Measurements from ENCODE around the gene TRIM38.
"Not testable (repeated sequence)": the region's sequence is repeated elsewhere in the genome, so short reads cannot be mapped to it uniquely, and the experiment has no call there.

Gene TRIM38

GRCh38 chr6:25928562-25929324 lies 33.9 kb upstream of the TRIM38 start:
- Histone ChIP-seq H3K27me3 (ENCODE audit: insufficient read depth, low read length, poor library complexity) (no peaks in the 10 kb centered on the region), H4K5ac (ENCODE audit: low read length) (no peak overlapping the region), H3K23ac (ENCODE audit: low read length) (no peak overlapping the region), H3K4me3 (ENCODE audit: low read length) (no peak overlapping the region), H3K36me3 (ENCODE audit: control insufficient read depth, insufficient read depth, low read length) (no peaks in the 10 kb centered on the region), H3K4me1 (ENCODE audit: control insufficient read depth, low read depth, low read length) (no peaks in the 10 kb centered on the region), H3K18ac (ENCODE audit: low read length) (no peak overlapping the region), H2BK15ac (replicated peaks; ENCODE audit: low read depth) (no peak overlapping the region), H2BK120ac (ENCODE audit: low read depth, low read length) (no peak overlapping the region), H3K4me2 (ENCODE audit: low read length) (no peak overlapping the region), H2AK5ac (ENCODE audit: low read length) (no peak overlapping the region), H2BK5ac (ENCODE audit: low read length) (no peak overlapping the region), H3K9ac (ENCODE audit: low read length) (no peak overlapping the region), H3K79me2 (ENCODE audit: control insufficient read depth, insufficient read depth, low read length) (no peaks in the 10 kb centered on the region), H4K8ac (ENCODE audit: low read depth, low read length) (no peak overlapping the region), H3K4ac (ENCODE audit: low read depth, low read length) (no peak overlapping the region), H3K79me1 (ENCODE audit: low read length) (no peaks in the 10 kb centered on the region), H3K56ac (ENCODE audit: low read length) (no peak overlapping the region), H3K27ac (ENCODE audit: low read depth, low read length) (no peak overlapping the region)
- 100% methylated on average over 1 of the region's 4 CpGs for WGBS (ENCODE audit: extremely low coverage, insufficient coverage, low lambda C conversion rate)
- DNase-seq, result no peak

- H3K27me3 ChIP-seq (ENCODE audit: insufficient read depth, low read length, poor library complexity); H3K56ac ChIP-seq (ENCODE audit: low read length); H3K36me3 ChIP-seq (ENCODE audit: control insufficient read depth, insufficient read depth, low read length); H3K4me1 ChIP-seq (ENCODE audit: control insufficient read depth, low read depth, low read length); H3K18ac ChIP-seq (ENCODE audit: low read length); H3K9ac ChIP-seq (ENCODE audit: low read length); H3K27ac ChIP-seq (ENCODE audit: low read depth, low read length); H2BK120ac ChIP-seq (ENCODE audit: low read depth, low read length); H2BK5ac ChIP-seq (ENCODE audit: low read length); H3K79me1 ChIP-seq (ENCODE audit: low read length); H3K79me2 ChIP-seq (ENCODE audit: control insufficient read depth, insufficient read depth, low read length); H3K4me3 ChIP-seq (ENCODE audit: low read length); H2BK15ac ChIP-seq (replicated peaks; ENCODE audit: low read depth); H3K4ac ChIP-seq (ENCODE audit: low read depth, low read length); H4K5ac ChIP-seq (ENCODE audit: low read length); H3K4me2 ChIP-seq (ENCODE audit: low read length); H4K8ac ChIP-seq (ENCODE audit: low read depth, low read length); DNase-seq; H2AK5ac ChIP-seq (ENCODE audit: low read length); H3K23ac ChIP-seq (ENCODE audit: low read length): not testable (repeated sequence)
- no CpG with 5 or more reads among the region's 12 CpGs for WGBS (ENCODE audit: extremely low coverage, insufficient coverage, low lambda C conversion rate)
Observed at GRCh38 chr6:25929785-25930184, 32.8 kb upstream of the TRIM38 start.

- no peaks in the 10 kb centered on the region for H3K79me2 ChIP-seq (ENCODE audit: control insufficient read depth, insufficient read depth, low read length)
- no peak within 1 kb of the TSS for H3K27ac ChIP-seq (ENCODE audit: low read depth, low read length)
- no peaks in the 10 kb centered on the region for H3K27me3 ChIP-seq (ENCODE audit: insufficient read depth, low read length, poor library complexity)
- DNase-seq, result no peak
- no peak within 1 kb of the TSS for H3K18ac ChIP-seq (ENCODE audit: low read length)
- H3K79me1 ChIP-seq (ENCODE audit: low read length), result no peaks in the 10 kb centered on the region
- H3K4ac ChIP-seq (ENCODE audit: low read depth, low read length), result no peak within 1 kb of the TSS
- H3K56ac ChIP-seq (ENCODE audit: low read length), result no peak within 1 kb of the TSS
- no peak within 1 kb of the TSS for H2AK5ac ChIP-seq (ENCODE audit: low read length)
- no peak within 1 kb of the TSS for H3K4me3 ChIP-seq (ENCODE audit: low read length)
- H4K5ac ChIP-seq (ENCODE audit: low read length), result no peak within 1 kb of the TSS
- no peak within 1 kb of the TSS for H3K9ac ChIP-seq (ENCODE audit: low read length)
- H3K23ac ChIP-seq (ENCODE audit: low read length), result no peak within 1 kb of the TSS
- H2BK15ac ChIP-seq (replicated peaks; ENCODE audit: low read depth), result no peak within 1 kb of the TSS
- no peak within 1 kb of the TSS for H2BK5ac ChIP-seq (ENCODE audit: low read length)
- no peaks in the 10 kb centered on the region for H3K36me3 ChIP-seq (ENCODE audit: control insufficient read depth, insufficient read depth, low read length)
- H3K4me1 ChIP-seq (ENCODE audit: control insufficient read depth, low read depth, low read length), result no peaks in the 10 kb centered on the region
- no CpG with 5 or more reads among the region's 9 CpGs for WGBS (ENCODE audit: extremely low coverage, insufficient coverage, low lambda C conversion rate)
- no peak within 1 kb of the TSS for H3K4me2 ChIP-seq (ENCODE audit: low read length)
- H2BK120ac ChIP-seq (ENCODE audit: low read depth, low read length), result no peak within 1 kb of the TSS
- H4K8ac ChIP-seq (ENCODE audit: low read depth, low read length), result no peak within 1 kb of the TSS
Observed at GRCh38 chr6:25930532-25931410, 31.8 kb upstream of the TRIM38 start, which contains the start of gene SLC17A2. SLC17A2 (minus strand) TSS chr6:25930691; CDS start chr6:25925796, 4,895 bp downstream.

- Histone ChIP-seq H3K4ac (ENCODE audit: low read depth, low read length) (no peak overlapping the region), H3K79me2 (ENCODE audit: control insufficient read depth, insufficient read depth, low read length) (no peaks in the 10 kb centered on the region), H2BK120ac (ENCODE audit: low read depth, low read length) (no peak overlapping the region), H3K18ac (ENCODE audit: low read length) (no peak overlapping the region), H3K27me3 (ENCODE audit: insufficient read depth, low read length, poor library complexity) (no peaks in the 10 kb centered on the region), H3K9ac (ENCODE audit: low read length) (no peak overlapping the region), H2BK15ac (replicated peaks; ENCODE audit: low read depth) (no peak overlapping the region), H3K4me1 (ENCODE audit: control insufficient read depth, low read depth, low read length) (no peaks in the 10 kb centered on the region), H2AK5ac (ENCODE audit: low read length) (no peak overlapping the region), H4K8ac (ENCODE audit: low read depth, low read length) (no peak overlapping the region), H3K27ac (ENCODE audit: low read depth, low read length) (no peak overlapping the region), H3K79me1 (ENCODE audit: low read length) (no peaks in the 10 kb centered on the region), H4K5ac (ENCODE audit: low read length) (no peak overlapping the region), H3K4me3 (ENCODE audit: low read length) (no peak overlapping the region), H3K36me3 (ENCODE audit: control insufficient read depth, insufficient read depth, low read length) (no peaks in the 10 kb centered on the region), H3K23ac (ENCODE audit: low read length) (no peak overlapping the region), H2BK5ac (ENCODE audit: low read length) (no peak overlapping the region), H3K4me2 (ENCODE audit: low read length) (no peak overlapping the region), H3K56ac (ENCODE audit: low read length) (no peak overlapping the region)
- WGBS (ENCODE audit: extremely low coverage, insufficient coverage, low lambda C conversion rate), result no CpG with 5 or more reads among the region's 1 CpG
- no peak for DNase-seq
Observed at GRCh38 chr6:25931411-25931709, 31.2 kb upstream of the TRIM38 start.

- H3K9ac ChIP-seq (ENCODE audit: low read length), result no peak overlapping the region
- no CpG with 5 or more reads among the region's 2 CpGs for WGBS (ENCODE audit: extremely low coverage, insufficient coverage, low lambda C conversion rate)
- no peak overlapping the region for H3K27ac ChIP-seq (ENCODE audit: low read depth, low read length)
- H3K79me2 ChIP-seq (ENCODE audit: control insufficient read depth, insufficient read depth, low read length), result no peaks in the 10 kb centered on the region
- no peak for DNase-seq
- H2BK15ac ChIP-seq (replicated peaks; ENCODE audit: low read depth), result no peak overlapping the region
- H2AK5ac ChIP-seq (ENCODE audit: low read length), result no peak overlapping the region
- H3K4me3 ChIP-seq (ENCODE audit: low read length), result no peak overlapping the region
- no peak overlapping the region for H3K18ac ChIP-seq (ENCODE audit: low read length)
- H3K79me1 ChIP-seq (ENCODE audit: low read length), result no peaks in the 10 kb centered on the region
- no peak overlapping the region for H3K56ac ChIP-seq (ENCODE audit: low read length)
- H2BK120ac ChIP-seq (ENCODE audit: low read depth, low read length), result no peak overlapping the region
- H3K23ac ChIP-seq (ENCODE audit: low read length), result no peak overlapping the region
- no peak overlapping the region for H3K4me2 ChIP-seq (ENCODE audit: low read length)
- no peaks in the 10 kb centered on the region for H3K27me3 ChIP-seq (ENCODE audit: insufficient read depth, low read length, poor library complexity)
- no peaks in the 10 kb centered on the region for H3K4me1 ChIP-seq (ENCODE audit: control insufficient read depth, low read depth, low read length)
- no peak overlapping the region for H3K4ac ChIP-seq (ENCODE audit: low read depth, low read length)
- H2BK5ac ChIP-seq (ENCODE audit: low read length), result no peak overlapping the region
- no peak overlapping the region for H4K5ac ChIP-seq (ENCODE audit: low read length)
- H4K8ac ChIP-seq (ENCODE audit: low read depth, low read length), result no peak overlapping the region
- no peaks in the 10 kb centered on the region for H3K36me3 ChIP-seq (ENCODE audit: control insufficient read depth, insufficient read depth, low read length)
Observed at GRCh38 chr6:25934156-25934555, 28.4 kb upstream of the TRIM38 start.
